ENCODE results near the gene HIRA. TPM values are rescaled to one million over a fixed set of nuclear protein-coding genes. Genes with fewer than 3 reads are reported as not detected.

HIRA gene
- polyA plus RNA-seq, 1 experiment, result 17.1 TPM

DNA sequence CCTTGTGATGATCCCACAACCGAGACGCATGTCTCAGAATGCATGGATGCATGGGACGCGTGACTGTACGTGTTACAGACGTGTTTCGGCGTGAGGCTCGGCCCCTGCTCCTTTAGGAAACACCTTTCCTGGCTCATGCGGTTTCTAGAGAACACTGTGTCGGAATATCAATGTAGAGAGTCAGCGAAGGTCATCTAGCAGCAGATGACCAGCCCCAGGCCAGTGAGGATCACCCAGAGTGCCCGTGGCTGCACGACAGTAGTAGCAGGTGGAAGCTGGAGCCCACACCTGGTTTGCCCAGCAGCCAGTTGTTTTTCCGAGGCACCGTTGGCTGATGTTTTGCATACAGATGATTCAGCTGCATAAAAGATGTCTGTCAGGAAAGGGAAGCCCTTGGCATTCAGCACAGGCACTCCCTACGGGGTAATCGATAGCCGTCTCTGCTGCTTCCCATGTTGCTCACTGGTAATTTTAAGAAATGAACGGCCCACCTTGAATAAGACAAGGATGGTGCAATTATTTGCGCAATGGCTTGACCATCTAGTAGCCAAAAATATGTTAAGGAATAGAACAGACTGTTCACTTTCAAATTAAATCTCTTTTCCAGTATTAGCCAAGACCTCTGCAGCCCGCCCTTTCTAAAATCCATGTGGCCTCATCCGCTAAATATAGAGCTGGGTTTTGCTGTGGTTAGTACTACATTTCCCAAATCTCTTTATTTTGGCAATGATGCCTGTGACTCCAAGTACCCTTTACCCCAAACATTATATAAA is 138.9 kb downstream of the HIRA start:
- TF ChIP-seq, protein P1, sequence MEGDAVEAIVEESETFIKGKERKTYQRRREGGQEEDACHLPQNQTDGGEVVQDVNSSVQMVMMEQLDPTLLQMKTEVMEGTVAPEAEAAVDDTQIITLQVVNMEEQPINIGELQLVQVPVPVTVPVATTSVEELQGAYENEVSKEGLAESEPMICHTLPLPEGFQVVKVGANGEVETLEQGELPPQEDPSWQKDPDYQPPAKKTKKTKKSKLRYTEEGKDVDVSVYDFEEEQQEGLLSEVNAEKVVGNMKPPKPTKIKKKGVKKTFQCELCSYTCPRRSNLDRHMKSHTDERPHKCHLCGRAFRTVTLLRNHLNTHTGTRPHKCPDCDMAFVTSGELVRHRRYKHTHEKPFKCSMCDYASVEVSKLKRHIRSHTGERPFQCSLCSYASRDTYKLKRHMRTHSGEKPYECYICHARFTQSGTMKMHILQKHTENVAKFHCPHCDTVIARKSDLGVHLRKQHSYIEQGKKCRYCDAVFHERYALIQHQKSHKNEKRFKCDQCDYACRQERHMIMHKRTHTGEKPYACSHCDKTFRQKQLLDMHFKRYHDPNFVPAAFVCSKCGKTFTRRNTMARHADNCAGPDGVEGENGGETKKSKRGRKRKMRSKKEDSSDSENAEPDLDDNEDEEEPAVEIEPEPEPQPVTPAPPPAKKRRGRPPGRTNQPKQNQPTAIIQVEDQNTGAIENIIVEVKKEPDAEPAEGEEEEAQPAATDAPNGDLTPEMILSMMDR (IDR thresholded peaks at IDR 0.05; ENCODE audit: insufficient read depth, low read depth, low read length), result no peak
- peak overlapping the region; percentile 55 for H3K4me3 ChIP-seq (ENCODE audit: low read depth, low read length)
- 0 out of 2 replicates have a peak, but pooled peaks cover 1% of the 10 kb centered on the region for H3K36me3 ChIP-seq (ENCODE audit: control insufficient read depth, insufficient read depth, low read length)
- CTCF ChIA-PET, result no interaction called here
- no peaks in the 10 kb centered on the region for H3K27me3 ChIP-seq (ENCODE audit: control insufficient read depth, insufficient read depth, low read length)
- no peak for DNase-seq (ENCODE audit: low read depth)
- POLR2A ChIA-PET, result no interaction called here

- POLR2A ChIA-PET, result no interaction called here
- Histone ChIP-seq H3K36me3 (ENCODE audit: control insufficient read depth, insufficient read depth, low read length) (0 out of 2 replicates have a peak, but pooled peaks cover 1% of the 10 kb centered on the region), H3K27me3 (ENCODE audit: control insufficient read depth, insufficient read depth, low read length) (no peaks in the 10 kb centered on the region), H3K4me3 (ENCODE audit: low read depth, low read length) (peak within 1 kb of the TSS; percentile 65)
- no peak for DNase-seq (ENCODE audit: low read depth)
- TF ChIP-seq, protein P1 (IDR thresholded peaks at IDR 0.05; ENCODE audit: insufficient read depth, low read depth, low read length), result no peak
- CTCF ChIA-PET, result no interaction called here
Observed at GRCh38 chr22:19291580-19292457, 139.7 kb downstream of the HIRA start, which contains the start of gene CLTCL1. Gene CLTCL1 (minus strand): TSS chr22:19291719. CDS start chr22:19291641, 78 bp downstream.

- Histone ChIP-seq H3K27me3 (ENCODE audit: control insufficient read depth, insufficient read depth, low read length) (no peaks in the 10 kb centered on the region), H3K4me3 (ENCODE audit: low read depth, low read length) (peak overlapping the region; percentile 65), H3K36me3 (ENCODE audit: control insufficient read depth, insufficient read depth, low read length) (0 out of 2 replicates have a peak, but pooled peaks cover 1% of the 10 kb centered on the region)
- ChIA-PET POLR2A (no interaction called here), CTCF (no interaction called here)
- TF ChIP-seq, protein P1 (IDR thresholded peaks at IDR 0.05; ENCODE audit: insufficient read depth, low read depth, low read length), result no peak
- no peak for DNase-seq (ENCODE audit: low read depth)
Observed at GRCh38 chr22:19291218-19291579, 140.3 kb downstream of the HIRA start.

DNA sequence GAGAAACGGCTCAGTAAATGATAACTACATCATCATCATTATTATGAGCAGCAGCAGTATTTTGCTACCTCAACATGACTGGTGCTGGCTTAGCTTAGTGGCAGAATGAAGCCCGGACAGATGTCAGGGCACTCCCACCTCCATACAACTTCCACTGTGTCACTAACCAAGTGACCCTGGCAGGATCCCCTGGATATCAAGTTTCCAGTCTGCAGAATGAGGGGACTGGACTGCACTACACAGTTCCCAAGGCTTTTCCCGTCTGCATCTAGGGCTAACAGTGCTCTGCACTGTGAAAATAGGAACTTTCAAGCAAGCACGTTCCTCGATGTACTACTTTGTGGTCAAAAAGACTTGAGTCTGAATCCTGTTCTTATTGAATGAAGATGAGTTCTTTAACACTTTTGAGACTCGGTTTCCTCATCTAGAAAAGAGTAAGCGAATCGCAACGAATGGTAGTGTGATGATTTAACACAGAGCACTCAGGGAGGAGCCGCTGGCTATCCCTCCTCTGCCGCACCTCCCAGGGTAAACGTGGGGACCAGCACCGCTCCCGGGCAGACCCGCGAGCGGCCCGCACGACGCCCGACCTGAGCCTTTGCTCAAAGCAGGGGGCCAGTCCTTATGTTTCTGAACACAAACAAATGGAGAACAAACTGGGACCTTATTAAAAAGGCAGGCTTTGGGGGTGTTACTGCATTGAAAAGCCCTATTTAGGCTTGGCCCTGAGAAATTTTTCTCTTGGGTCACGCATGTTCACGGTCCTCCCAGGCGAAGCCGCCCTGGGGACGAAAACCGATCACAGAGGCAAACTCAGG is 140.9 kb downstream of the HIRA start:
- POLR2A ChIA-PET, result no interaction called here
- CTCF ChIA-PET, result no interaction called here
- Histone ChIP-seq H3K4me3 (ENCODE audit: low read depth, low read length) (peak overlapping the region; percentile 65), H3K27me3 (ENCODE audit: control insufficient read depth, insufficient read depth, low read length) (no peaks in the 10 kb centered on the region), H3K36me3 (ENCODE audit: control insufficient read depth, insufficient read depth, low read length) (0 out of 2 replicates have a peak, but pooled peaks cover 1% of the 10 kb centered on the region)
- TF ChIP-seq, protein P1 (IDR thresholded peaks at IDR 0.05; ENCODE audit: insufficient read depth, low read depth, low read length), result no peak
- DNase-seq (ENCODE audit: low read depth), result no peak
